Osteoblast (primary cell): Measurements from ENCODE around the gene DDN. TPM values are rescaled to one million over a fixed set of nuclear protein-coding genes. Genes with fewer than 3 reads are reported as not detected.

ENCODE experiments used
- DNase-seq: peaks from one replicate; pipeline ENCODE4 v3.0.0; 2011; ENCODE audit warnings: low spot score, mixed read lengths; ENCODE audit not compliant: insufficient read length; ENCODE audit errors: missing footprints
- H2AFZ ChIP-seq: 2 replicates; pipeline ENCODE4 v1.6.0; 2011; ENCODE audit warnings: mild to moderate bottlenecking, low read length
- H3K27ac ChIP-seq: 2 replicates; pipeline ENCODE4 v1.5.1; 2011; ENCODE audit warnings: mild to moderate bottlenecking, low read depth, low read length, moderate library complexity
- H3K27me3 ChIP-seq: 2 replicates; pipeline ENCODE4 v1.6.0; 2012; ENCODE audit warnings: mild to moderate bottlenecking, control low read depth, inconsistent platforms, low read length, moderate library complexity; ENCODE audit not compliant: insufficient read depth
- H3K36me3 ChIP-seq: 2 replicates; pipeline ENCODE4 v1.5.1; 2011; ENCODE audit warnings: mild to moderate bottlenecking, low read length, control low read depth, moderate library complexity; ENCODE audit not compliant: insufficient read depth
- H3K4me1 ChIP-seq: 2 replicates; pipeline ENCODE4 v1.5.1; 2011; ENCODE audit warnings: mild to moderate bottlenecking, low read length, control low read depth, moderate library complexity; ENCODE audit not compliant: insufficient read depth
- H3K4me2 ChIP-seq: 2 replicates; pipeline ENCODE4 v1.6.0; 2011; ENCODE audit warnings: mild to moderate bottlenecking, low read length; ENCODE audit not compliant: insufficient read depth
- H3K4me3 ChIP-seq: fragments of 200-600 bp; sonication (generic); 3 replicates; pipeline ENCODE4 v1.5.1; 2012; ENCODE audit warnings: mild to moderate bottlenecking, low read length, inconsistent platforms; ENCODE audit not compliant: insufficient read depth
- H3K79me2 ChIP-seq: 2 replicates; pipeline ENCODE4 v1.6.0; 2012; ENCODE audit warnings: mild to moderate bottlenecking, low read length, control low read depth, inconsistent platforms; ENCODE audit not compliant: insufficient read depth
- H3K9me3 ChIP-seq: 2 replicates; pipeline ENCODE4 v1.5.1; 2011; ENCODE audit warnings: low read depth, low read length, control low read depth
- H4K20me1 ChIP-seq: 2 replicates; pipeline ENCODE4 v1.6.0; 2012; ENCODE audit warnings: mild to moderate bottlenecking, low read length, control low read depth; ENCODE audit not compliant: insufficient read depth
- CTCF ChIP-seq: IDR thresholded peaks from 2 replicates; pipeline ENCODE4 v1.5.1; 2011; ENCODE audit warnings: mild to moderate bottlenecking, low read depth, low read length, moderate library complexity; ENCODE audit errors: extremely low read depth
- total RNA-seq: library from RNA; depleted of rRNA; stranded (reverse); fragments of >200 nt; gene quantifications from 2 replicates; pipeline ENCODE4 v1.2.3, GENCODE V29; 2012

DDN gene
- total RNA-seq, 1 donor: under 0.01 TPM

DNA sequence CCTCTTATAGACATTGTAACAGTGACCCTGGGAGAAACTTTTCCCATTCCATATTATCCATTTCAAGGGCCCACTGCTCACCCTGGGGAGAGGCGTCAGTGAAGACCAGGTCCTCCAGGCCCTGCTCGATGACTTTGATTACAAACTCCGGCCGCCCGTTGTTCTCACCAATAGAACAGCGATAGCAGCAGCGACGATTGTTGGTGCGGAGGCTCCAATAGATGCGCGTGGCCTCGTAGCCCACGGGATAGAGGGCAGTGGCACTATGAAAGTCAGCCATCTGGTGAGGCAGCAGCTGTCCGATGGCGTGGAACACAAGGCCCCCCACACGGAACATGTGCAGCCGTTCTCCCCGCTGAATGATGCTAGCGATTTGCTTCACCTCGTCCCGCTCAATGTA, 26.9 kb upstream of the DDN start:
- Histone ChIP-seq H3K4me1 (no peaks in the 10 kb centered on the region), H3K27ac (no peak overlapping the region), H3K9me3 (no peaks in the 10 kb centered on the region), H4K20me1 (peaks cover 7% of the 10 kb centered on the region), H3K4me2 (no peak overlapping the region), H3K79me2 (peaks cover 13% of the 10 kb centered on the region), H3K36me3 (peaks cover 93% of the 10 kb centered on the region), H2AFZ (no peak overlapping the region), H3K4me3 (no peak overlapping the region), H3K27me3 (no peaks in the 10 kb centered on the region)
- peak; percentile 45 for DNase-seq
- no peak for TF ChIP-seq CTCF

DNA sequence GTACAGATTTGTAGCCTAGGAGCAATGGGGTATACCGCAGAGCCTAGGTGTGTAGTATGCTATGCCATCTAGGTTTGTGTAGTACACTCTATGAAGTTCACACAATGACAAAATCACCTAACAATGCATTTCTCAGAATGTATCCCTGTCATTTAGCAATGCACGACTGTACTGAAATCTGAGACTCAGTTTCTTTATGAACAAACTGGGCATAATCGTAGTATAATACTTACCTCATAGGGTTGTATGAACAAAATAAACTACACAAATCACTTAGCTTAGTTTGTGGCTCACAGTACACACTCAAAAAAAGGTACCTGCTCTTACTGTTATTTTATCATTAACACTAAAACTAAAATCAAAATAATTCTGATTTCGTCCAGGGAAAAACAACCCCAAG, 26.3 kb upstream of the DDN start:
- Histone ChIP-seq H3K27ac (no peak overlapping the region), H2AFZ (no peak overlapping the region), H3K4me1 (no peaks in the 10 kb centered on the region), H3K4me3 (no peak overlapping the region), H3K9me3 (no peaks in the 10 kb centered on the region), H3K79me2 (peaks cover 11% of the 10 kb centered on the region), H4K20me1 (peaks cover 6% of the 10 kb centered on the region), H3K36me3 (peaks cover 89% of the 10 kb centered on the region), H3K4me2 (no peak overlapping the region), H3K27me3 (no peaks in the 10 kb centered on the region)
- no peak for TF ChIP-seq CTCF
- no peak for DNase-seq

DNA sequence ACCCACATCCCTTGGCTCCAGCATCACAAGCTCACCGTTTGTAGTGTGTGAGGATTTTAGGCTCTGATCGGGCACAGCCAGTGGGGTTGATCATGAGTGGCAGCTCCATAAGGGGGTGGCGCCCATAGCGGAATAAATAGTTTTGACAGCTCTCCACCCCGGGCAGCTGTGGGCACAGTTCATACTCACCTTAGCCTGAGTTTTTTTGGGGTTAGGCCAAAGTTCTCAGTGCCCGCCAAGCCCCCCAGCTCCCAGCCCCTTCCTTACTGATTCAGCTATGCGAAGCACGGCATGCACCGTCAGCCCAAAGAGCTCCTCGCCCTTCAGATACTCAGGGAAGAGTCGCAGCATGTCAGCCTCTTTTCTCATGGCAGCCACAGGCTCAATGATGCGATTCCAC, 25.4 kb upstream of the DDN start:
- no peak overlapping the region for H3K4me3 ChIP-seq

DNA sequence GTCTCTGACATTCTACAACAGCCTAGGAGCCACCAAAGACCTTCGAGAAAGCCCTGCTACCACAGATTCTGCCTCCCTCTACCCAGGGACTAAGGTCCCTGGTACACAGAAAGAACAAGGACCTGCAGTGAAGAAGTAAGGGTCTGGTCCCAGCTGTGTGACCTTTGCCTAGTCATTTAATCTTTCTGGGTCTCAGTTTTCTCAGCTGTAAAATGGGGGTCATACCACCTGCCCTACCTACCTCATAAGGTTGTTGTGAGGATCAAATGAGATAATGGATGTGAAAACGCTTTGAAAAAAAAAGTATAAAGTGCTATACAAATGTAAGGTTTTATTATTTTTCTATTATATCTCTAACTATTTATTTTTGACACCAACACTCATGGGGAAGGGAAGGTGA, 24.6 kb upstream of the DDN start:
- no peak overlapping the region for H2AFZ ChIP-seq
- H3K27ac ChIP-seq: no peak overlapping the region
- H3K36me3 ChIP-seq: peaks cover 76% of the 10 kb centered on the region
- H4K20me1 ChIP-seq: peaks cover 6% of the 10 kb centered on the region
- H3K27me3 ChIP-seq: no peaks in the 10 kb centered on the region
- H3K9me3 ChIP-seq: no peaks in the 10 kb centered on the region
- no peak overlapping the region for H3K4me3 ChIP-seq
- H3K79me2 ChIP-seq: peaks cover 9% of the 10 kb centered on the region
- DNase-seq: no peak
- TF ChIP-seq CTCF: no peak
- H3K4me2 ChIP-seq: no peak overlapping the region
- peaks cover 11% of the 10 kb centered on the region for H3K4me1 ChIP-seq

More for the DNA sequence above, 25.4 kb upstream of the DDN start:
- Histone ChIP-seq H2AFZ (no peak overlapping the region), H3K27ac (no peak overlapping the region), H3K36me3 (peaks cover 83% of the 10 kb centered on the region), H4K20me1 (peaks cover 6% of the 10 kb centered on the region), H3K4me1 (peaks cover 5% of the 10 kb centered on the region), H3K79me2 (peaks cover 11% of the 10 kb centered on the region), H3K9me3 (no peaks in the 10 kb centered on the region), H3K27me3 (no peaks in the 10 kb centered on the region), H3K4me2 (no peak overlapping the region)
- peak; percentile 53 for DNase-seq
- no peak for TF ChIP-seq CTCF
